Subcutaneous abdominal adipose tissue (tissue), 5 donors: Measurements from ENCODE around the gene TRABD.

Source experiments
- H3K27ac ChIP-seq: one replicate; pipeline ENCODE4 v1.7.0; 2013; ENCODE audit warnings: low read depth, mild to moderate bottlenecking, inconsistent platforms, low read length, moderate library complexity
- H3K27me3 ChIP-seq, 5 donors: one replicate each; pipeline ENCODE4 v1.7.0; 2013; ENCODE audit warnings: low read length in 5 of 5, inconsistent platforms in 1 of 5; ENCODE audit not compliant: control insufficient read depth in 5 of 5, insufficient read depth in 4 of 5
- H3K36me3 ChIP-seq, 5 donors: one replicate each; pipeline ENCODE4 v1.7.0; 2013; ENCODE audit warnings: low read length in 5 of 5; ENCODE audit not compliant: control insufficient read depth in 5 of 5, insufficient read depth in 5 of 5
- H3K4me1 ChIP-seq, 5 donors: one replicate each; pipeline ENCODE4 v1.7.0; 2013; ENCODE audit warnings: low read length in 5 of 5, mild to moderate bottlenecking in 3 of 5, moderate library complexity in 1 of 5; ENCODE audit not compliant: control insufficient read depth in 5 of 5, insufficient read depth in 5 of 5
- H3K4me3 ChIP-seq, 5 donors: one replicate each; pipeline ENCODE4 v1.7.0; 2013; ENCODE audit warnings: low read length in 5 of 5, low read depth in 1 of 5
- H3K9ac ChIP-seq, 5 donors: one replicate each; pipeline ENCODE4 v1.7.0; 2013; ENCODE audit warnings: low read length in 5 of 5, mild to moderate bottlenecking in 4 of 5, moderate library complexity in 3 of 5
- H3K9me3 ChIP-seq, 5 donors: one replicate each; pipeline ENCODE4 v1.7.0; 2013; ENCODE audit warnings: low read length in 5 of 5; ENCODE audit not compliant: control insufficient read depth in 5 of 5
- donor health status: healthy.
- donor health status: healthy.
- donor health status: healthy.
- donor health status: healthy.
- donor health status: healthy.

Gene TRABD

DNA sequence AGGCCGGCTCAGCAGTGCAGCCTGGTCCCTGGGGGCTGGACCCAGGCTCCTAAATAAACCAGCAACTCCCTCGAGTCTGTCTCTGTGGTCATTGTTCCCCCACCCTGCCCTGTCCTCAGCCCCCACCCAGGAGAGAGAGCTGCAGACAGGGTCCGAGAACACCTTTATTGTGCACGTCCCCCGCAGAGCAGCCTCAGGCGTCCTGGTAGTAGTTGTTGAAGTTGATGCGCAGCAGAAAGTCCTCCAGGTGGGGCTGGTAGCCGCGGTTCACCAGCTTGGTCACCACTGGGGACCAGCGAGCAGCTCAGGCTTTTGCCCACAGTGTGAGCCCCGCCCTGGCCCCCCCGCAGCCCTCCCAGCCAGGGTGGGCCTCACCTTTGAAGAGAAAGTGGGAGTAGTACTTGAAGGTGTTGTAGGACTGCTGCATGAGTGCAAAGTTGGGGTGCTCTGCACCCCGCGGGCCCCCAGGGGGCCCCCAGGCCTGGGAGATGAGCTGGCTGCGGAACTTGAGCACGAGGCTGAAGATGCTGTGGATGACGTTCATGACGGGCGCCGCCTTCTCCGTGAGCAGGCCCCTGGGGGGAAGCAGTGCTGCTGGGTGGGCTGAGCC is 31.9 kb downstream of the TRABD start:
- H3K36me3 ChIP-seq, result peaks cover 2 to 94% (median 84%) of the 10 kb centered on the region in 5 donors

GRCh38 chr22:50218153-50218995 is 32.7 kb downstream of the TRABD start:
- no peak overlapping the region for H3K27ac ChIP-seq
- H3K9ac ChIP-seq, result no peak overlapping the region
- no peak overlapping the region for H3K4me3 ChIP-seq
- no peaks in the 10 kb centered on the region for H3K9me3 ChIP-seq
- no peaks in the 10 kb centered on the region for H3K27me3 ChIP-seq
- H3K4me1 ChIP-seq, result peaks cover 0 to 12% (median 10%) of the 10 kb centered on the region in 5 donors
- peaks cover 0 to 94% (median 84%) of the 10 kb centered on the region in 5 donors for H3K36me3 ChIP-seq

More for the DNA sequence above, 31.9 kb downstream of the TRABD start:
- H3K27me3 ChIP-seq, result no peaks in the 10 kb centered on the region
- no peaks in the 10 kb centered on the region for H3K9me3 ChIP-seq
- H3K9ac ChIP-seq, result no peak overlapping the region
- no peak overlapping the region for H3K4me3 ChIP-seq
- H3K27ac ChIP-seq, result no peak overlapping the region
- peaks cover 0 to 12% (median 10%) of the 10 kb centered on the region in 5 donors for H3K4me1 ChIP-seq

- Histone ChIP-seq H3K36me3 (peaks cover 0 to 95% (median 85%) of the 10 kb centered on the region in 5 donors), H3K9ac (no peak overlapping the region), H3K27ac (no peak overlapping the region), H3K4me3 (no peak overlapping the region), H3K9me3 (no peaks in the 10 kb centered on the region), H3K27me3 (no peaks in the 10 kb centered on the region), H3K4me1 (peaks cover 0 to 12% (median 10%) of the 10 kb centered on the region in 5 donors)
These were observed 33.4 kb downstream of the TRABD start for GRCh38 chr22:50218996-50219727.

GRCh38 chr22:50219800-50220602 is 34.3 kb downstream of the TRABD start:
- no peak overlapping the region for H3K27ac ChIP-seq
- H3K36me3 ChIP-seq, result peaks cover 0 to 95% (median 87%) of the 10 kb centered on the region in 5 donors
- peaks cover 0 to 10% (median 7%) of the 10 kb centered on the region in 5 donors for H3K4me1 ChIP-seq
- H3K27me3 ChIP-seq, result no peaks in the 10 kb centered on the region
- H3K9me3 ChIP-seq, result no peaks in the 10 kb centered on the region
- no peak overlapping the region for H3K9ac ChIP-seq
- H3K4me3 ChIP-seq, result no peak overlapping the region

- Histone ChIP-seq H3K27me3 (no peaks in the 10 kb centered on the region), H3K27ac (no peak overlapping the region), H3K4me3 (no peak overlapping the region), H3K9me3 (no peaks in the 10 kb centered on the region), H3K36me3 (peaks cover 0 to 96% (median 88%) of the 10 kb centered on the region in 5 donors), H3K4me1 (peaks cover 0 to 5% (median 3%) of the 10 kb centered on the region in 5 donors), H3K9ac (no peak overlapping the region)
These were observed 35.1 kb downstream of the TRABD start for GRCh38 chr22:50220603-50221409.

- Histone ChIP-seq H3K27ac (no peak overlapping the region), H3K9me3 (no peaks in the 10 kb centered on the region), H3K9ac (no peak overlapping the region), H3K4me3 (no peak overlapping the region), H3K4me1 (peaks cover 0 to 5% (median 3%) of the 10 kb centered on the region in 5 donors), H3K27me3 (no peaks in the 10 kb centered on the region), H3K36me3 (peaks cover 0 to 94% (median 87%) of the 10 kb centered on the region in 5 donors)
These were observed 35.9 kb downstream of the TRABD start for GRCh38 chr22:50221410-50222300.

- Histone ChIP-seq H3K9ac (no peak overlapping the region), H3K36me3 (peaks cover 0 to 94% (median 87%) of the 10 kb centered on the region in 5 donors), H3K4me1 (peaks cover 0 to 5% (median 3%) of the 10 kb centered on the region in 5 donors), H3K27me3 (no peaks in the 10 kb centered on the region), H3K4me3 (no peak overlapping the region), H3K9me3 (no peaks in the 10 kb centered on the region), H3K27ac (no peak overlapping the region)
These were observed 36.8 kb downstream of the TRABD start for GRCh38 chr22:50222508-50222907.

DNA sequence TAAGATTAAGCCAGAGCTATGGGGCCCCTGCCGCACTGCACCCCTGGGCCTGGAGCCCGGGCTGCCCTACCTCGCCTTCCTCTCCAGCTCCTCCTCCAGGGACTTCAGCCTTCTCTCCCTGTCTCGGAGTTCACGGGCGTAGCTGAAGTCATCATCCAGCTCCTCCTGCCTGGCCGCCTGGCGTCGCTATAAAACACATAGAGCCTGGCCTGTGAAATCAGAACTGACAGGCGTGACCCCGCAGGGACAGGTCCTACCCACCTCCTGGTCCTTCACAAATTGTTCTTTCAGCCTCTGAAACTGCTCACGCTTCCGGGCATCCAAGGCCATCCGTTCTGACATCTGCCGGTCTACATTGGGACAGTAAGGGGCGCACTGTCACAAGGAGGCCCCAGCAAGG is 38.4 kb downstream of the TRABD start:
- Histone ChIP-seq H3K36me3 (peaks cover 0 to 93% (median 81%) of the 10 kb centered on the region in 5 donors), H3K4me3 (no peak overlapping the region), H3K9me3 (no peaks in the 10 kb centered on the region), H3K27ac (no peak overlapping the region), H3K4me1 (peaks cover 0 to 5% (median 3%) of the 10 kb centered on the region in 5 donors), H3K27me3 (no peaks in the 10 kb centered on the region), H3K9ac (no peak overlapping the region)
